Bone marrow (tissue), 2 donors: ENCODE data around the gene LRRC18.

Experiments
- DNase-seq, 2 donors: peaks; one replicate each; lab custom pipeline; 2025; lab: John Stamatoyannopoulos, UW

Gene LRRC18

GRCh38 chr10:48946332-48946731 is 6.7 kb upstream of the LRRC18 start:
- no peak for DNase-seq

- DNase-seq, result no peak
Measured at GRCh38 chr10:48945441-48946130, 5.9 kb upstream of the LRRC18 start.

- DNase-seq, result no peak
Measured at GRCh38 chr10:48944171-48944570, 4.5 kb upstream of the LRRC18 start.

- DNase-seq, result no peak
Measured at GRCh38 chr10:48943096-48943495, 3.5 kb upstream of the LRRC18 start.

GRCh38 chr10:48941427-48942075 is 1.9 kb upstream of the LRRC18 start:
- DNase-seq, result no peak

GRCh38 chr10:48940958-48941357 is 1.3 kb upstream of the LRRC18 start:
- DNase-seq, result no peak

GRCh38 chr10:48940372-48940771 is 732 bp upstream of the LRRC18 start:
- no peak for DNase-seq

- no peak for DNase-seq
Measured at GRCh38 chr10:48938990-48939536, 577 bp downstream of the LRRC18 start.

GRCh38 chr10:48938281-48938680 is 1.4 kb downstream of the LRRC18 start:
- no peak for DNase-seq

GRCh38 chr10:48937796-48938195 is 1.8 kb downstream of the LRRC18 start:
- no peak for DNase-seq

GRCh38 chr10:48935577-48935976 is 4.1 kb downstream of the LRRC18 start:
- DNase-seq, result no peak

- no peak for DNase-seq
Measured at GRCh38 chr10:48934672-48935501, 4.8 kb downstream of the LRRC18 start.

- no peak for DNase-seq
Measured at GRCh38 chr10:48932831-48933664, 6.6 kb downstream of the LRRC18 start.

GRCh38 chr10:48931188-48931587 is 8.5 kb downstream of the LRRC18 start:
- DNase-seq, result no peak

- no peak for DNase-seq
Measured at GRCh38 chr10:48929413-48929990, 10.1 kb downstream of the LRRC18 start.

GRCh38 chr10:48926764-48927540 is 12.7 kb downstream of the LRRC18 start:
- DNase-seq, result no peak

- DNase-seq, result no peak
Measured at GRCh38 chr10:48926255-48926654, 13.4 kb downstream of the LRRC18 start.

- no peak for DNase-seq
Measured at GRCh38 chr10:48924988-48925387, 14.7 kb downstream of the LRRC18 start.

- no peak for DNase-seq
Measured at GRCh38 chr10:48923748-48924147, 15.9 kb downstream of the LRRC18 start.

- DNase-seq, result no peak
Measured at GRCh38 chr10:48913674-48914073, 26.0 kb downstream of the LRRC18 start.

- no peak for DNase-seq
Measured at GRCh38 chr10:48910548-48910947, 29.1 kb downstream of the LRRC18 start.
